GM23338 (cell line): Measurements from ENCODE around the gene NPAS4. TPM values are rescaled to one million over a fixed set of nuclear protein-coding genes. Genes with fewer than 3 reads are reported as not detected.

Experiments
- ATAC-seq: fragments of 200-7000 bp; cut with Tn5 transposase; 3 replicates; pipeline ENCODE4 v1.9.1; 2020
- DNase-seq: peaks from one replicate; pipeline ENCODE4 v3.0.0-alpha.2; 2015; ENCODE audit warnings: low spot score
- H2AFZ ChIP-seq: fragments of 200-600 bp; sonication (generic); 2 replicates; pipeline ENCODE4 v1.8.0; 2016; ENCODE audit warnings: antibody characterized with exemption, mild to moderate bottlenecking, moderate library complexity
- H3F3A ChIP-seq: fragments of 200-600 bp; sonication (generic); replicated peaks from 2 replicates; pipeline ENCODE4 v1.8.0; 2017; ENCODE audit warnings: antibody characterized with exemption, mixed run types, low read depth
- H3K27ac ChIP-seq: fragments of 200-600 bp; sonication (generic); 2 replicates; pipeline ENCODE4 v1.6.1; 2016; ENCODE audit warnings: low read depth
- H3K27me3 ChIP-seq: fragments of 200-600 bp; sonication (generic); 2 replicates; pipeline ENCODE4 v1.8.0; 2016; ENCODE audit warnings: mild to moderate bottlenecking, mixed run types, moderate library complexity; ENCODE audit not compliant: insufficient read depth
- H3K36me3 ChIP-seq: fragments of 200-600 bp; sonication (generic); 2 replicates; pipeline ENCODE4 v1.8.0; 2016; ENCODE audit warnings: mild to moderate bottlenecking; ENCODE audit not compliant: insufficient read depth
- H3K4me1 ChIP-seq: fragments of 200-600 bp; sonication (generic); 2 replicates; pipeline ENCODE4 v1.8.0; 2016; ENCODE audit warnings: mild to moderate bottlenecking, moderate library complexity; ENCODE audit not compliant: insufficient read depth
- H3K4me2 ChIP-seq: fragments of 200-600 bp; sonication (generic); 2 replicates; pipeline ENCODE4 v1.7.1; 2017; ENCODE audit warnings: mixed run types
- H3K4me3 ChIP-seq: fragments of 200-600 bp; sonication (generic); 2 replicates; pipeline ENCODE4 v1.6.1; 2016; ENCODE audit warnings: mixed run types
- H3K79me2 ChIP-seq: fragments of 200-600 bp; sonication (generic); replicated peaks from 2 replicates; pipeline ENCODE4 v1.8.0; 2017; ENCODE audit warnings: mild to moderate bottlenecking; ENCODE audit not compliant: insufficient read depth
- H3K9me2 ChIP-seq: fragments of 200-600 bp; sonication (generic); 2 replicates; pipeline ENCODE4 v1.8.0; 2017; ENCODE audit not compliant: insufficient read depth
- H4K20me1 ChIP-seq: fragments of 200-600 bp; sonication (generic); replicated peaks from 2 replicates; pipeline ENCODE4 v1.8.0; 2017; ENCODE audit warnings: mild to moderate bottlenecking; ENCODE audit not compliant: insufficient read depth
- H3K27ac Mint-ChIP-seq: 2 replicates; pipeline ENCODE4 v1.8.0; 2020; ENCODE audit warnings: inconsistent platforms, mild to moderate bottlenecking, moderate library complexity, mixed read lengths
- H3K27me3 Mint-ChIP-seq: 3 replicates; pipeline ENCODE4 v1.8.0; 2022; ENCODE audit warnings: low read depth, mild to moderate bottlenecking, moderate library complexity, mixed read lengths, inconsistent platforms; ENCODE audit not compliant: insufficient read depth, poor library complexity
- H3K36me3 Mint-ChIP-seq: 3 replicates; pipeline ENCODE4 v1.8.0; 2021; ENCODE audit warnings: low read depth, mild to moderate bottlenecking, inconsistent platforms, moderate library complexity, mixed read lengths
- H3K4me1 Mint-ChIP-seq: 3 replicates; pipeline ENCODE4 v1.8.0; 2020; ENCODE audit warnings: mild to moderate bottlenecking, inconsistent platforms, mixed read lengths
- H3K4me3 Mint-ChIP-seq: 3 replicates; pipeline ENCODE4 v1.8.0; 2021; ENCODE audit warnings: moderate library complexity, mild to moderate bottlenecking, inconsistent platforms, mixed read lengths
- H3K9me3 Mint-ChIP-seq: 3 replicates; pipeline ENCODE4 v1.8.0; 2020; ENCODE audit warnings: moderate library complexity, mild to moderate bottlenecking, inconsistent platforms, mixed read lengths
- CREB1 ChIP-seq: fragments of 250-450 bp; sonication (Bioruptor Pico); IDR thresholded peaks from 2 replicates; pipeline ENCODE4 v1.5.0; 2020; ENCODE audit warnings: low read depth, mild to moderate bottlenecking, moderate library complexity
- EZH2 ChIP-seq: fragments of 200-600 bp; sonication (generic); IDR thresholded peaks from one replicate; pipeline ENCODE4 v1.8.0; 2017; ENCODE audit warnings: antibody characterized with exemption, mild to moderate bottlenecking, low read depth; ENCODE audit not compliant: unreplicated experiment
- EZH2phosphoT487 ChIP-seq: fragments of 200-600 bp; sonication (generic); IDR thresholded peaks from one replicate; pipeline ENCODE4 v1.8.1; 2018; ENCODE audit warnings: antibody characterized with exemption; ENCODE audit not compliant: unreplicated experiment
- JUNB ChIP-seq: IDR thresholded peaks from one replicate; pipeline ENCODE4 v1.6.1; 2016; ENCODE audit warnings: antibody characterized with exemption; ENCODE audit not compliant: unreplicated experiment
- NANOG ChIP-seq: IDR thresholded peaks from 2 replicates; pipeline ENCODE4 v1.6.1; 2016; ENCODE audit warnings: antibody characterized with exemption, borderline replicate concordance
- STAT1 ChIP-seq: IDR thresholded peaks from one replicate; pipeline ENCODE4 v1.6.1; 2016; ENCODE audit warnings: antibody characterized with exemption; ENCODE audit not compliant: unreplicated experiment
- ZNF331 ChIP-seq: fragments of 250-450 bp; sonication (Bioruptor Pico); IDR thresholded peaks from 2 replicates; pipeline ENCODE4 v1.5.0; 2020; ENCODE audit warnings: low read depth, mild to moderate bottlenecking, moderate library complexity
- polyA plus RNA-seq: library from polyadenylated mRNA; unstranded; fragments of >200 nt; fragmentation: Nextera tagmentation; extraction: Ambion mirVana; gene quantifications from 2 replicates; pipeline ENCODE4 v1.2.1, GENCODE V29; 2016
- total RNA-seq: library from RNA; depleted of rRNA; stranded (reverse); fragments of >200 nt; shearing (Covaris generic); gene quantifications from 2 replicates; pipeline ENCODE4 v1.2.3, GENCODE V29; 2014
- TF ChIP-seq, protein P1 (sequence below), 2 experiments: fragments of 200-600 bp in 1 of 2; sonication (generic) in 1 of 2; conservative IDR thresholded peaks; 2 replicates each; pipeline versions ENCODE4 v1.5.1 to v1.6.1; 2016 to 2017; ENCODE audit warnings: antibody characterized with exemption in 2 of 2, low read depth in 2 of 2, mild to moderate bottlenecking in 2 of 2, moderate library complexity in 1 of 2
- TF ChIP-seq, protein P2 (sequence below): fragments of 250-450 bp; sonication (Bioruptor Pico); IDR thresholded peaks from 2 replicates; pipeline ENCODE4 v1.5.0; 2020; ENCODE audit warnings: mild to moderate bottlenecking, moderate library complexity
- TF ChIP-seq, protein P3 (sequence below): IDR thresholded peaks from 2 replicates; pipeline ENCODE4 v1.6.1; 2016; ENCODE audit warnings: antibody characterized with exemption
- TF ChIP-seq, protein P4 (sequence below): IDR thresholded peaks from one replicate; pipeline ENCODE4 v1.6.1; 2018; ENCODE audit warnings: antibody characterized with exemption; ENCODE audit not compliant: unreplicated experiment

The NPAS4 gene
- total and polyA plus RNA-seq, 2 experiments from 2014 or later = 0.71 to 0.97 TPM

DNA sequence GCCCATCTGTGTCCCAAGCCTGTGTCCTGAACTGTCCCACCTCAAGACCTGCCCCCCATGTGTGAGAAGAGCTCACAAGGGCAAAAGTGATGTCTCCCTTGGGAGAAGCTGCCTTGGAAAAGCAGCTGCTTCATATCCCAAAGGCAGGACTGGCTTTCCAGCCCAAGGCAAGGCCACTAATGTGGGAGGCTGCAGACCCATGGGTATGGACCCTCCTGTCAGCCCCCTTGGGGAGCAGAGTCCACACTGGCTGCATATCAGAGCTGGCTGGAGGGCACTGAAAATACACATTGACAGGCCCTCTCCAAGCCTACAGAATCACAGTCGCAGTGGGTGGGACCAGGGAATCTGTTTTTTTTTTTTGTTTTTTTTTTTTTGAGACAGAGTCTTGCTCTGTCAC, 48.6 kb downstream of the NPAS4 start (continued):
- no peak for TF ChIP-seq EZH2phosphoT487
- no peak for TF ChIP-seq STAT1
- TF ChIP-seq, protein P1, sequence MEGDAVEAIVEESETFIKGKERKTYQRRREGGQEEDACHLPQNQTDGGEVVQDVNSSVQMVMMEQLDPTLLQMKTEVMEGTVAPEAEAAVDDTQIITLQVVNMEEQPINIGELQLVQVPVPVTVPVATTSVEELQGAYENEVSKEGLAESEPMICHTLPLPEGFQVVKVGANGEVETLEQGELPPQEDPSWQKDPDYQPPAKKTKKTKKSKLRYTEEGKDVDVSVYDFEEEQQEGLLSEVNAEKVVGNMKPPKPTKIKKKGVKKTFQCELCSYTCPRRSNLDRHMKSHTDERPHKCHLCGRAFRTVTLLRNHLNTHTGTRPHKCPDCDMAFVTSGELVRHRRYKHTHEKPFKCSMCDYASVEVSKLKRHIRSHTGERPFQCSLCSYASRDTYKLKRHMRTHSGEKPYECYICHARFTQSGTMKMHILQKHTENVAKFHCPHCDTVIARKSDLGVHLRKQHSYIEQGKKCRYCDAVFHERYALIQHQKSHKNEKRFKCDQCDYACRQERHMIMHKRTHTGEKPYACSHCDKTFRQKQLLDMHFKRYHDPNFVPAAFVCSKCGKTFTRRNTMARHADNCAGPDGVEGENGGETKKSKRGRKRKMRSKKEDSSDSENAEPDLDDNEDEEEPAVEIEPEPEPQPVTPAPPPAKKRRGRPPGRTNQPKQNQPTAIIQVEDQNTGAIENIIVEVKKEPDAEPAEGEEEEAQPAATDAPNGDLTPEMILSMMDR (conservative IDR thresholded peaks at IDR 0.05; ENCODE audit: low read depth in 2 of 2) = no peak

DNA sequence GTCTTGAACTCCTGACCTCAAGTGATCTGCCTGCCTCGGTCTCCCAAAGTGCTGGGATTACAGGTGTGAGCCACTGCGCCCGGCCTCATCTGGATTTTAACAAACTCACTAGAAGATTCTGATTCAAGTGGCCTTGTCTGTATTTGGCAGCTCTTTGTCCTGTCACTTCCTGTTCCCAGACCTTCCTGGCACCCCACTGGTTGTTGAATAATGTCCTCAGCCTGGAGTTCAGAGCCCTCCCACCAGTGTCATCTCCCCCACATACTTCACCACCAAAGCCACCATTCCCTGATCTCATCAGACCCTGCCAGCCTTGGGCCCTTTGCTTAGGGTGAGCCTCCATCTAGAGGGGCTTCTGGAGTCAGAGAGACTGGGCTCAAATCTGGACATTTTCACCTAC, 49.2 kb downstream of the NPAS4 start:
- Mint-ChIP-seq H3K9me3 (no peaks in the 10 kb centered on the region), H3K36me3 (peaks cover 3% of the 10 kb centered on the region; the same call in 1 of the 3 replicates), H3K4me3 (no peak overlapping the region; the same call in 2 of the 3 replicates), H3K27ac (no peak overlapping the region), H3K27me3 (peaks cover 9% of the 10 kb centered on the region), H3K4me1 (peaks cover 38% of the 10 kb centered on the region)
- 0 out of 2 replicates have a peak overlapping the region, but pooled peaks have one; percentile 53 for H3K27ac ChIP-seq
- no peaks in the 10 kb centered on the region for H3K27me3 ChIP-seq
- no peaks in the 10 kb centered on the region; the same call in 1 of the 2 replicates for H3K36me3 ChIP-seq
- DNase-seq (peak; percentile 46), ATAC-seq (no peak)
- no peaks in the 10 kb centered on the region for H3K9me2 ChIP-seq
- H4K20me1 ChIP-seq = no peaks in the 10 kb centered on the region; the same call in none of the 2 replicates
- no peak overlapping the region for H2AFZ ChIP-seq
- H3K4me3 ChIP-seq = no peak overlapping the region
- no peaks in the 10 kb centered on the region for H3K79me2 ChIP-seq
- H3K4me2 ChIP-seq = 0 out of 2 replicates have a peak overlapping the region, but pooled peaks have one; percentile 57
- H3F3A ChIP-seq = peaks cover 12% of the 10 kb centered on the region; the same call in 1 of the 2 replicates
- peaks cover 31% of the 10 kb centered on the region for H3K4me1 ChIP-seq
- TF ChIP-seq, protein P2, sequence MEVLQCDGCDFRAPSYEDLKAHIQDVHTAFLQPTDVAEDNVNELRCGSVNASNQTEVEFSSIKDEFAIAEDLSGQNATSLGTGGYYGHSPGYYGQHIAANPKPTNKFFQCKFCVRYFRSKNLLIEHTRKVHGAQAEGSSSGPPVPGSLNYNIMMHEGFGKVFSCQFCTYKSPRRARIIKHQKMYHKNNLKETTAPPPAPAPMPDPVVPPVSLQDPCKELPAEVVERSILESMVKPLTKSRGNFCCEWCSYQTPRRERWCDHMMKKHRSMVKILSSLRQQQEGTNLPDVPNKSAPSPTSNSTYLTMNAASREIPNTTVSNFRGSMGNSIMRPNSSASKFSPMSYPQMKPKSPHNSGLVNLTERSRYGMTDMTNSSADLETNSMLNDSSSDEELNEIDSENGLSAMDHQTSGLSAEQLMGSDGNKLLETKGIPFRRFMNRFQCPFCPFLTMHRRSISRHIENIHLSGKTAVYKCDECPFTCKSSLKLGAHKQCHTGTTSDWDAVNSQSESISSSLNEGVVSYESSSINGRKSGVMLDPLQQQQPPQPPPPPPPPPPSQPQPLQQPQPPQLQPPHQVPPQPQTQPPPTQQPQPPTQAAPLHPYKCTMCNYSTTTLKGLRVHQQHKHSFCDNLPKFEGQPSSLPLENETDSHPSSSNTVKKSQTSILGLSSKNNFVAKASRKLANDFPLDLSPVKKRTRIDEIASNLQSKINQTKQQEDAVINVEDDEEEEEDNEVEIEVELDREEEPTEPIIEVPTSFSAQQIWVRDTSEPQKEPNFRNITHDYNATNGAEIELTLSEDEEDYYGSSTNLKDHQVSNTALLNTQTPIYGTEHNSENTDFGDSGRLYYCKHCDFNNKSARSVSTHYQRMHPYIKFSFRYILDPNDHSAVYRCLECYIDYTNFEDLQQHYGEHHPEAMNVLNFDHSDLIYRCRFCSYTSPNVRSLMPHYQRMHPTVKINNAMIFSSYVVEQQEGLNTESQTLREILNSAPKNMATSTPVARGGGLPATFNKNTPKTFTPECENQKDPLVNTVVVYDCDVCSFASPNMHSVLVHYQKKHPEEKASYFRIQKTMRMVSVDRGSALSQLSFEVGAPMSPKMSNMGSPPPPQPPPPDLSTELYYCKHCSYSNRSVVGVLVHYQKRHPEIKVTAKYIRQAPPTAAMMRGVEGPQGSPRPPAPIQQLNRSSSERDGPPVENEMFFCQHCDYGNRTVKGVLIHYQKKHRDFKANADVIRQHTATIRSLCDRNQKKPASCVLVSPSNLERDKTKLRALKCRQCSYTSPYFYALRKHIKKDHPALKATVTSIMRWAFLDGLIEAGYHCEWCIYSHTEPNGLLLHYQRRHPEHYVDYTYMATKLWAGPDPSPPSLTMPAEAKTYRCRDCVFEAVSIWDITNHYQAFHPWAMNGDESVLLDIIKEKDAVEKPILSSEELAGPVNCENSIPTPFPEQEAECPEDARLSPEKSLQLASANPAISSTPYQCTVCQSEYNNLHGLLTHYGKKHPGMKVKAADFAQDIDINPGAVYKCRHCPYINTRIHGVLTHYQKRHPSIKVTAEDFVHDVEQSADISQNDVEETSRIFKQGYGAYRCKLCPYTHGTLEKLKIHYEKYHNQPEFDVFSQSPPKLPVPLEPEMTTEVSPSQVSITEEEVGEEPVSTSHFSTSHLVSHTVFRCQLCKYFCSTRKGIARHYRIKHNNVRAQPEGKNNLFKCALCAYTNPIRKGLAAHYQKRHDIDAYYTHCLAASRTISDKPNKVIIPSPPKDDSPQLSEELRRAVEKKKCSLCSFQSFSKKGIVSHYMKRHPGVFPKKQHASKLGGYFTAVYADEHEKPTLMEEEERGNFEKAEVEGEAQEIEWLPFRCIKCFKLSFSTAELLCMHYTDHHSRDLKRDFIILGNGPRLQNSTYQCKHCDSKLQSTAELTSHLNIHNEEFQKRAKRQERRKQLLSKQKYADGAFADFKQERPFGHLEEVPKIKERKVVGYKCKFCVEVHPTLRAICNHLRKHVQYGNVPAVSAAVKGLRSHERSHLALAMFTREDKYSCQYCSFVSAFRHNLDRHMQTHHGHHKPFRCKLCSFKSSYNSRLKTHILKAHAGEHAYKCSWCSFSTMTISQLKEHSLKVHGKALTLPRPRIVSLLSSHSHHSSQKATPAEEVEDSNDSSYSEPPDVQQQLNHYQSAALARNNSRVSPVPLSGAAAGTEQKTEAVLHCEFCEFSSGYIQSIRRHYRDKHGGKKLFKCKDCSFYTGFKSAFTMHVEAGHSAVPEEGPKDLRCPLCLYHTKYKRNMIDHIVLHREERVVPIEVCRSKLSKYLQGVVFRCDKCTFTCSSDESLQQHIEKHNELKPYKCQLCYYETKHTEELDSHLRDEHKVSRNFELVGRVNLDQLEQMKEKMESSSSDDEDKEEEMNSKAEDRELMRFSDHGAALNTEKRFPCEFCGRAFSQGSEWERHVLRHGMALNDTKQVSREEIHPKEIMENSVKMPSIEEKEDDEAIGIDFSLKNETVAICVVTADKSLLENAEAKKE (CRISPR knock-in tag) = no peak
- TF ChIP-seq JUNB (no peak), NANOG (no peak), ZNF331 (CRISPR knock-in tag) (no peak), EZH2 (no peak), CREB1 (CRISPR knock-in tag) (no peak)
- TF ChIP-seq, protein P3, sequence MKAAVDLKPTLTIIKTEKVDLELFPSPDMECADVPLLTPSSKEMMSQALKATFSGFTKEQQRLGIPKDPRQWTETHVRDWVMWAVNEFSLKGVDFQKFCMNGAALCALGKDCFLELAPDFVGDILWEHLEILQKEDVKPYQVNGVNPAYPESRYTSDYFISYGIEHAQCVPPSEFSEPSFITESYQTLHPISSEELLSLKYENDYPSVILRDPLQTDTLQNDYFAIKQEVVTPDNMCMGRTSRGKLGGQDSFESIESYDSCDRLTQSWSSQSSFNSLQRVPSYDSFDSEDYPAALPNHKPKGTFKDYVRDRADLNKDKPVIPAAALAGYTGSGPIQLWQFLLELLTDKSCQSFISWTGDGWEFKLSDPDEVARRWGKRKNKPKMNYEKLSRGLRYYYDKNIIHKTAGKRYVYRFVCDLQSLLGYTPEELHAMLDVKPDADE = no peak
- TF ChIP-seq, protein P4, sequence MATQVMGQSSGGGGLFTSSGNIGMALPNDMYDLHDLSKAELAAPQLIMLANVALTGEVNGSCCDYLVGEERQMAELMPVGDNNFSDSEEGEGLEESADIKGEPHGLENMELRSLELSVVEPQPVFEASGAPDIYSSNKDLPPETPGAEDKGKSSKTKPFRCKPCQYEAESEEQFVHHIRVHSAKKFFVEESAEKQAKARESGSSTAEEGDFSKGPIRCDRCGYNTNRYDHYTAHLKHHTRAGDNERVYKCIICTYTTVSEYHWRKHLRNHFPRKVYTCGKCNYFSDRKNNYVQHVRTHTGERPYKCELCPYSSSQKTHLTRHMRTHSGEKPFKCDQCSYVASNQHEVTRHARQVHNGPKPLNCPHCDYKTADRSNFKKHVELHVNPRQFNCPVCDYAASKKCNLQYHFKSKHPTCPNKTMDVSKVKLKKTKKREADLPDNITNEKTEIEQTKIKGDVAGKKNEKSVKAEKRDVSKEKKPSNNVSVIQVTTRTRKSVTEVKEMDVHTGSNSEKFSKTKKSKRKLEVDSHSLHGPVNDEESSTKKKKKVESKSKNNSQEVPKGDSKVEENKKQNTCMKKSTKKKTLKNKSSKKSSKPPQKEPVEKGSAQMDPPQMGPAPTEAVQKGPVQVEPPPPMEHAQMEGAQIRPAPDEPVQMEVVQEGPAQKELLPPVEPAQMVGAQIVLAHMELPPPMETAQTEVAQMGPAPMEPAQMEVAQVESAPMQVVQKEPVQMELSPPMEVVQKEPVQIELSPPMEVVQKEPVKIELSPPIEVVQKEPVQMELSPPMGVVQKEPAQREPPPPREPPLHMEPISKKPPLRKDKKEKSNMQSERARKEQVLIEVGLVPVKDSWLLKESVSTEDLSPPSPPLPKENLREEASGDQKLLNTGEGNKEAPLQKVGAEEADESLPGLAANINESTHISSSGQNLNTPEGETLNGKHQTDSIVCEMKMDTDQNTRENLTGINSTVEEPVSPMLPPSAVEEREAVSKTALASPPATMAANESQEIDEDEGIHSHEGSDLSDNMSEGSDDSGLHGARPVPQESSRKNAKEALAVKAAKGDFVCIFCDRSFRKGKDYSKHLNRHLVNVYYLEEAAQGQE = no peak
